CD14-positive monocyte (primary cell): ENCODE measurements around the gene TOMM40. TPM values are rescaled to one million over a fixed set of nuclear protein-coding genes. Genes with fewer than 3 reads are reported as not detected.
A peak's percentile ranks its signal among the peaks of the same experiment; 100 is the strongest.

Source experiments
- DNase-seq, 3 donors: peaks; one replicate each; pipeline ENCODE4 v3.0.0-alpha.2; 2011 to 2022
- H2AFZ ChIP-seq: 2 replicates; pipeline ENCODE4 v1.6.0; 2012; ENCODE audit warnings: mild to moderate bottlenecking, low read depth, low read length, inconsistent platforms; ENCODE audit not compliant: insufficient read depth, poor library complexity, severe bottlenecking
- H3K27ac ChIP-seq, 2 donors: 1 replicate in 1 of 2; 2 replicates in 1 of 2; pipeline ENCODE4 v1.5.1; 2012 to 2013; ENCODE audit warnings: low read length in 2 of 2, control low read depth in 1 of 2, inconsistent platforms in 1 of 2, low read depth in 1 of 2, mild to moderate bottlenecking in 1 of 2
- H3K27me3 ChIP-seq, 2 donors: one replicate each; pipeline versions ENCODE4 v1.6.0 to v1.6.1; 2011 to 2013; ENCODE audit warnings: low read length in 2 of 2; ENCODE audit not compliant: control insufficient read depth in 2 of 2, insufficient read depth in 2 of 2
- H3K36me3 ChIP-seq, 2 donors: replicated peaks in 1 of 2; 1 replicate in 1 of 2; 2 replicates in 1 of 2; pipeline versions ENCODE4 v1.5.1 to v1.6.1; 2012 to 2013; ENCODE audit warnings: low read length in 2 of 2, control low read depth in 1 of 2, inconsistent platforms in 1 of 2, mild to moderate bottlenecking in 1 of 2; ENCODE audit not compliant: insufficient read depth in 2 of 2, control insufficient read depth in 1 of 2
- H3K4me1 ChIP-seq, 2 donors: 1 replicate in 1 of 2; 2 replicates in 1 of 2; pipeline versions ENCODE4 v1.5.1 to v1.6.1; 2012 to 2013; ENCODE audit warnings: low read length in 2 of 2, control low read depth in 1 of 2, inconsistent platforms in 1 of 2, mild to moderate bottlenecking in 1 of 2, moderate library complexity in 1 of 2; ENCODE audit not compliant: insufficient read depth in 2 of 2, control insufficient read depth in 1 of 2
- H3K4me2 ChIP-seq: replicated peaks from 2 replicates; pipeline ENCODE3; 2012; ENCODE audit warnings: low read length, moderate library complexity, mild to moderate bottlenecking; ENCODE audit not compliant: poor library complexity, severe bottlenecking; ENCODE audit errors: extremely low read depth
- H3K4me3 ChIP-seq, 3 experiments: fragments of 200-600 bp in 1 of 3; sonication (generic) in 1 of 3; replicated peaks in 1 of 3; 1 replicate in 2 of 3; 2 replicates in 1 of 3; pipeline ENCODE4 v1.5.1; 2011 to 2013; ENCODE audit warnings: low read length in 3 of 3, mild to moderate bottlenecking in 3 of 3, control low read depth in 2 of 3, low read depth in 2 of 3, inconsistent platforms in 1 of 3, moderate library complexity in 1 of 3
- H3K79me2 ChIP-seq: 2 replicates; pipeline ENCODE4 v1.6.0; 2012; ENCODE audit warnings: mild to moderate bottlenecking, control low read depth, inconsistent platforms, low read length, moderate library complexity; ENCODE audit not compliant: insufficient read depth
- H3K9ac ChIP-seq: 2 replicates; pipeline ENCODE4 v1.6.0; 2017; ENCODE audit warnings: low read length, mild to moderate bottlenecking; ENCODE audit not compliant: insufficient read depth, poor library complexity, severe bottlenecking
- H3K9me3 ChIP-seq, 2 donors: replicated peaks in 1 of 2; 1 replicate in 1 of 2; 2 replicates in 1 of 2; pipeline versions ENCODE4 v1.5.1 to v1.6.1; 2012 to 2013; ENCODE audit warnings: low read length in 2 of 2, control low read depth in 1 of 2; ENCODE audit not compliant: control insufficient read depth in 1 of 2, insufficient read depth in 1 of 2
- H4K20me1 ChIP-seq: 2 replicates; pipeline ENCODE4 v1.6.0; 2012; ENCODE audit warnings: mild to moderate bottlenecking, low read length, control low read depth, moderate library complexity; ENCODE audit not compliant: insufficient read depth
- H3K27ac Mint-ChIP-seq, 7 donors: one replicate each; pipeline ENCODE4 v1.8.0; 2020; ENCODE audit warnings: mild to moderate bottlenecking in 7 of 7, mixed read lengths in 7 of 7, moderate library complexity in 6 of 7, inconsistent platforms in 2 of 7
- H3K27me3 Mint-ChIP-seq, 3 donors: one replicate each; pipeline ENCODE4 v1.8.0; 2021 to 2022; ENCODE audit warnings: low read depth in 3 of 3, mild to moderate bottlenecking in 3 of 3, mixed read lengths in 3 of 3, moderate library complexity in 3 of 3, inconsistent platforms in 1 of 3
- H3K36me3 Mint-ChIP-seq, 2 donors: one replicate each; pipeline ENCODE4 v1.8.0; 2020; ENCODE audit warnings: mixed read lengths in 2 of 2, inconsistent platforms in 1 of 2, mild to moderate bottlenecking in 1 of 2
- H3K4me1 Mint-ChIP-seq: one replicate; pipeline ENCODE4 v1.8.0; 2020; ENCODE audit warnings: mild to moderate bottlenecking, mixed read lengths
- H3K4me3 Mint-ChIP-seq, 2 donors: one replicate each; pipeline ENCODE4 v1.8.0; 2020; ENCODE audit warnings: mild to moderate bottlenecking in 2 of 2, mixed read lengths in 2 of 2, moderate library complexity in 1 of 2
- H3K9me3 Mint-ChIP-seq, 7 donors: one replicate each; pipeline ENCODE4 v1.8.0; 2020 to 2022; ENCODE audit warnings: mixed read lengths in 7 of 7, mild to moderate bottlenecking in 6 of 7, moderate library complexity in 6 of 7, inconsistent platforms in 2 of 7
- WGBS: methylation state at CpG from one replicate; pipeline ENCODE4 v1.1.5; 2013; ENCODE audit warnings: missing lambda C conversion rate; ENCODE audit not compliant: insufficient coverage; 5-methylcytosine and 5-hydroxymethylcytosine counted together
- intact Hi-C, 2 donors: fragments of 100-400 bp; cut with micrococcal nuclease; formaldehyde crosslinking; loops; one replicate each; pipeline versions ENCODE4 v1.15.0 to v1.15.1; 2023
- polyA plus RNA-seq, 3 donors: library from polyadenylated mRNA; depleted of rRNA in 1 of 3; unstranded in 2 of 3; stranded (reverse) in 1 of 3; fragments of 300-500 nt in 2 of 3; fragments of >200 nt in 1 of 3; fragmentation: Illumina TruSeq in 2 of 3; gene quantifications; 1 replicate in 2 of 3; 2 replicates in 1 of 3; pipeline ENCODE4 v1.2.3, GENCODE V29; 2012 to 2021
- TF ChIP-seq, protein P1 (sequence below): fragments of 200-600 bp; IDR thresholded peaks from one replicate; pipeline ENCODE4 v1.8.0; 2022; ENCODE audit warnings: antibody characterized with exemption, mild to moderate bottlenecking

TOMM40 gene
- polyA plus RNA-seq, 3 donors: 15.0 to 25.4 (median 16.4) TPM

DNA sequence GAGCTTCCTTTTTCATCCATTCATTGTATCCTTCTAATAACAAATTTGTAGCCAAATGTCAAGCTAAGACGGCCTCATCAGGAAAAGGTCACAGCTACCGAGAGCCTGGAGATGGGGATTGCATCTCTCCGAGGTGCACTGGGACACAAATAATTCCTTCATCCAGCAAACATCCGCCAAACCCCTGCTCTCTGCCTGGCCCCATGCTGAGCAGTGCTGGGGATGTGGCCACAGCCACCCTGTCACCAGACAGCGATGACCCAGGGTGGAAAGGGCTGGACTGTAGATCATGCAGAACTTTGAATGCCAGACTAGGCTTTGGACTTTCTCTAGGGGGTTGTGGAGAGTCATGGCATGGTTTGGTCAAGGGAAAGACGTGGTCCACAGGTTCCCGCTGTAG, 1.9 kb downstream of the TOMM40 start:
- H3K4me1 Mint-ChIP-seq: peaks cover 24% of the 10 kb centered on the region
- Histone ChIP-seq H3K79me2 (peaks cover 22% of the 10 kb centered on the region), H3K4me3 (no peak overlapping the region), H4K20me1 (peaks cover 14% of the 10 kb centered on the region), H3K27me3 (no peaks in the 10 kb centered on the region), H3K4me2 (no peak overlapping the region), H3K9ac (no peak overlapping the region), H3K36me3 (peaks cover 50 to 53% of the 10 kb centered on the region in 2 donors), H2AFZ (no peak overlapping the region), H3K4me1 (peaks cover 20 to 25% of the 10 kb centered on the region in 2 donors), H3K9me3 (no peaks in the 10 kb centered on the region), H3K27ac (no peak overlapping the region)
- peaks cover 0 to 2% (median 0%) of the 10 kb centered on the region in 7 donors for H3K9me3 Mint-ChIP-seq
- no peak for DNase-seq
- 95% methylated on average over 6 of the region's 7 CpGs for WGBS
- H3K4me3 Mint-ChIP-seq: peak overlapping the region in 1 of 2 donors; percentile 8
- peak overlapping the region in 3 of 7 donors; percentile 44 to 58 (median 46) for H3K27ac Mint-ChIP-seq
- intact Hi-C loops: no loop called here
- TF ChIP-seq, protein P1, sequence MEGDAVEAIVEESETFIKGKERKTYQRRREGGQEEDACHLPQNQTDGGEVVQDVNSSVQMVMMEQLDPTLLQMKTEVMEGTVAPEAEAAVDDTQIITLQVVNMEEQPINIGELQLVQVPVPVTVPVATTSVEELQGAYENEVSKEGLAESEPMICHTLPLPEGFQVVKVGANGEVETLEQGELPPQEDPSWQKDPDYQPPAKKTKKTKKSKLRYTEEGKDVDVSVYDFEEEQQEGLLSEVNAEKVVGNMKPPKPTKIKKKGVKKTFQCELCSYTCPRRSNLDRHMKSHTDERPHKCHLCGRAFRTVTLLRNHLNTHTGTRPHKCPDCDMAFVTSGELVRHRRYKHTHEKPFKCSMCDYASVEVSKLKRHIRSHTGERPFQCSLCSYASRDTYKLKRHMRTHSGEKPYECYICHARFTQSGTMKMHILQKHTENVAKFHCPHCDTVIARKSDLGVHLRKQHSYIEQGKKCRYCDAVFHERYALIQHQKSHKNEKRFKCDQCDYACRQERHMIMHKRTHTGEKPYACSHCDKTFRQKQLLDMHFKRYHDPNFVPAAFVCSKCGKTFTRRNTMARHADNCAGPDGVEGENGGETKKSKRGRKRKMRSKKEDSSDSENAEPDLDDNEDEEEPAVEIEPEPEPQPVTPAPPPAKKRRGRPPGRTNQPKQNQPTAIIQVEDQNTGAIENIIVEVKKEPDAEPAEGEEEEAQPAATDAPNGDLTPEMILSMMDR: no peak
- H3K27me3 Mint-ChIP-seq: no peaks in the 10 kb centered on the region
- H3K36me3 Mint-ChIP-seq: peaks cover 49 to 55% of the 10 kb centered on the region in 2 donors

DNA sequence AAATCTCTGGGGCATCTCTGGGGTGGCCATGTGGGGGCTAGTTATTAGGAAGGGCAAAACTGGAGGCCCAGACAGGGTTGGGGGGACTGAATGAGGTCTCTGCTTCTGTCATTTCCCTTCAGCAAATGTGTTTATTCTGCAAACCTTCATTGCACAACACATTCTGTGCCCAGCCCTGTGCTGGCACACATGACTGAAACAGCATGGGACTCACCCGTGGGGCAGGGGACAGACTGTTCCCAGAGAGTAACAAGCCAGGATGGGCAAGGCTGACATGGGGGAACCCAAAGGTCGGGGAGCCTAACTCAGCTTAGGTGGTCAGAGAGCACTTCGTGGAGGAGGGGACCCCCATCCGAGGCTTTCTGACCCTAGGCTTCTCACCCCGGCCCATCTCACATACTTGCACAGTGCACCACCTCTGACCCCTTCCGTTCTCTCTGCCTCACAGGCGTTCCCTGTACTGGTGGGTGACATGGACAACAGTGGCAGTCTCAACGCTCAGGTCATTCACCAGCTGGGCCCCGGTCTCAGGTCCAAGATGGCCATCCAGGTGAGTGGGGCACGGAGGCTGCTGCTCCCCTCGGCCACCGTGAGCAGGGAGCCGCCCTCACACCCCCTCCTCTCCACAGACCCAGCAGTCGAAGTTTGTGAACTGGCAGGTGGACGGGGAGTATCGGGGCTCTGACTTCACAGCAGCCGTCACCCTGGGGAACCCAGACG, 2.4 kb downstream of the TOMM40 start:
- Mint-ChIP-seq H3K36me3 (peaks cover 53 to 59% of the 10 kb centered on the region in 2 donors), H3K9me3 (peaks cover 0 to 2% (median 0%) of the 10 kb centered on the region in 7 donors), H3K27ac (peak overlapping the region in 4 of 7 donors; percentile 37 to 58 (median 45)), H3K27me3 (no peaks in the 10 kb centered on the region), H3K4me3 (no peak overlapping the region), H3K4me1 (peaks cover 24% of the 10 kb centered on the region)
- peaks cover 20 to 25% of the 10 kb centered on the region in 2 donors for H3K4me1 ChIP-seq
- no peak overlapping the region for H3K4me3 ChIP-seq
- no peak overlapping the region for H2AFZ ChIP-seq
- H3K4me2 ChIP-seq: no peak overlapping the region
- no peak overlapping the region for H3K9ac ChIP-seq
- peaks cover 51 to 57% of the 10 kb centered on the region in 2 donors for H3K36me3 ChIP-seq
- H4K20me1 ChIP-seq: peaks cover 14% of the 10 kb centered on the region
- no peaks in the 10 kb centered on the region for H3K9me3 ChIP-seq
- H3K27ac ChIP-seq: no peak overlapping the region
- no peaks in the 10 kb centered on the region for H3K27me3 ChIP-seq
- intact Hi-C loops: no loop called here
- WGBS: 95% methylated on average over 13 of the region's 18 CpGs
- TF ChIP-seq, protein P1: no peak
- no peak for DNase-seq
- peaks cover 22% of the 10 kb centered on the region for H3K79me2 ChIP-seq
